Stomach (tissue), 9 donors: ENCODE data around the gene TSPAN10. TPM values are rescaled to one million over a fixed set of nuclear protein-coding genes. Genes with fewer than 3 reads are reported as not detected.
A peak's percentile ranks its signal among the peaks of the same experiment; 100 is the strongest.

Source experiments
- DNase-seq, 2 donors: peaks; one replicate each; pipeline versions ENCODE4 v3.0.0 to v3.0.0-alpha.2; 2013 to 2019
- H3K27ac ChIP-seq, 5 donors: fragments of 200-600 bp in 4 of 5; sonication (generic) in 4 of 5; one replicate each; pipeline ENCODE4 v1.5.1; 2013 to 2019; ENCODE audit warnings: mild to moderate bottlenecking in 1 of 5, moderate library complexity in 1 of 5
- H3K27me3 ChIP-seq, 3 donors: fragments of 200-600 bp; sonication (generic); one replicate each; pipeline ENCODE4 v1.5.1; 2017 to 2019; ENCODE audit warnings: mixed run types in 1 of 3
- H3K36me3 ChIP-seq, 4 donors: fragments of 200-600 bp; sonication (generic); 1 replicate in 3 of 4; 2 replicates in 1 of 4; pipeline ENCODE4 v1.5.1; 2016 to 2019
- H3K4me1 ChIP-seq, 4 donors: fragments of 200-600 bp; sonication (generic); one replicate each; pipeline ENCODE4 v1.5.1; 2016 to 2019
- H3K4me3 ChIP-seq, 4 donors: fragments of 200-600 bp; sonication (generic) in 3 of 4; one replicate each; pipeline ENCODE4 v1.5.1; 2016 to 2019; ENCODE audit warnings: mild to moderate bottlenecking in 1 of 4
- H3K9me3 ChIP-seq, 4 donors: fragments of 200-600 bp; sonication (generic); one replicate each; pipeline ENCODE4 v1.5.1; 2016 to 2019
- EP300 ChIP-seq: sonication (generic); formaldehyde crosslinking; IDR thresholded peaks from one replicate; pipeline ENCODE4 v1.6.1; 2017; ENCODE audit warnings: antibody characterized with exemption
- POLR2A ChIP-seq, 4 donors: fragments of 450-650 bp; IDR thresholded peaks; one replicate each; pipeline ENCODE4 v1.6.1; 2016; ENCODE audit warnings: antibody characterized with exemption in 4 of 4, control low read depth in 2 of 4, mild to moderate bottlenecking in 1 of 4, moderate library complexity in 1 of 4
- POLR2AphosphoS5 ChIP-seq, 3 donors: sonication (generic); formaldehyde crosslinking; IDR thresholded peaks; one replicate each; pipeline ENCODE4 v1.6.1; 2016; ENCODE audit warnings: antibody characterized with exemption in 3 of 3
- WGBS, 5 donors: extraction: QIAGEN DNeasy Blood & Tissue Kit in 3 of 5; methylation state at CpG; one replicate each; pipeline versions ENCODE4 v1.1.5 to v1.1.7; 2013 to 2018; 5-methylcytosine and 5-hydroxymethylcytosine counted together
- intact Hi-C: fragments of 100-400 bp; cut with DNase I; formaldehyde crosslinking; loops from one replicate; pipeline ENCODE4 v1.15.1; 2023; ENCODE audit warnings: low total_unique reads
- polyA plus RNA-seq, 3 donors: library from polyadenylated mRNA; stranded (reverse); fragments of 200-250 nt; gene quantifications; one replicate each; pipeline ENCODE4 v1.2.3, GENCODE V29; 2013
- total RNA-seq, 5 donors: library from RNA; depleted of rRNA; stranded (reverse); fragments of >200 nt; gene quantifications; one replicate each; pipeline versions ENCODE4 v1.1.0 to v1.2.3, GENCODE V29; 2014 to 2016
- TF ChIP-seq, protein P1 (sequence below), 7 experiments: fragments of 450-650 bp in 4 of 7; fragments of 200-600 bp in 3 of 7; sonication (generic) in 3 of 7; IDR thresholded peaks; one replicate each; pipeline ENCODE4 v1.5.1; 2016 to 2019; ENCODE audit warnings: antibody characterized with exemption in 7 of 7, control low read depth in 2 of 7, mild to moderate bottlenecking in 1 of 7
- donor health status: healthy with polysubstance abuse.
- donor health status: Bipolar disorder and iron deficiency.
- donor health status: healthy.

Gene TSPAN10
- total and polyA plus RNA-seq, 8 donors, result 1.1 to 1.5 (median 1.2) TPM; not detected in 5

GRCh38 chr17:81666092-81666341 lies 29.0 kb downstream of the TSPAN10 start:
- H3K27me3 ChIP-seq, result no peaks in the 10 kb centered on the region
- peaks cover 20 to 49% (median 36%) of the 10 kb centered on the region in 4 donors for H3K4me1 ChIP-seq
- TF ChIP-seq, protein P1, sequence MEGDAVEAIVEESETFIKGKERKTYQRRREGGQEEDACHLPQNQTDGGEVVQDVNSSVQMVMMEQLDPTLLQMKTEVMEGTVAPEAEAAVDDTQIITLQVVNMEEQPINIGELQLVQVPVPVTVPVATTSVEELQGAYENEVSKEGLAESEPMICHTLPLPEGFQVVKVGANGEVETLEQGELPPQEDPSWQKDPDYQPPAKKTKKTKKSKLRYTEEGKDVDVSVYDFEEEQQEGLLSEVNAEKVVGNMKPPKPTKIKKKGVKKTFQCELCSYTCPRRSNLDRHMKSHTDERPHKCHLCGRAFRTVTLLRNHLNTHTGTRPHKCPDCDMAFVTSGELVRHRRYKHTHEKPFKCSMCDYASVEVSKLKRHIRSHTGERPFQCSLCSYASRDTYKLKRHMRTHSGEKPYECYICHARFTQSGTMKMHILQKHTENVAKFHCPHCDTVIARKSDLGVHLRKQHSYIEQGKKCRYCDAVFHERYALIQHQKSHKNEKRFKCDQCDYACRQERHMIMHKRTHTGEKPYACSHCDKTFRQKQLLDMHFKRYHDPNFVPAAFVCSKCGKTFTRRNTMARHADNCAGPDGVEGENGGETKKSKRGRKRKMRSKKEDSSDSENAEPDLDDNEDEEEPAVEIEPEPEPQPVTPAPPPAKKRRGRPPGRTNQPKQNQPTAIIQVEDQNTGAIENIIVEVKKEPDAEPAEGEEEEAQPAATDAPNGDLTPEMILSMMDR (IDR thresholded peaks at IDR 0.05), result no peak
- no peak for TF ChIP-seq POLR2AphosphoS5 (IDR thresholded peaks at IDR 0.05)
- TF ChIP-seq POLR2A (IDR thresholded peaks at IDR 0.05), result no peak
- no peak for TF ChIP-seq EP300
- H3K27ac ChIP-seq, result peak overlapping the region; percentile 91 to 97 (median 91)
- DNase-seq, result no peak
- peaks cover 8 to 44% (median 39%) of the 10 kb centered on the region in 4 donors for H3K36me3 ChIP-seq
- intact Hi-C loops, result no loop called here
- peak overlapping the region; percentile 82 to 99 (median 91) for H3K4me3 ChIP-seq
- 0 to 1% (median 0%) methylated on average over 4 to 16 of the region's 16 CpGs for WGBS, 5 donors
- no peaks in the 10 kb centered on the region for H3K9me3 ChIP-seq

DNA sequence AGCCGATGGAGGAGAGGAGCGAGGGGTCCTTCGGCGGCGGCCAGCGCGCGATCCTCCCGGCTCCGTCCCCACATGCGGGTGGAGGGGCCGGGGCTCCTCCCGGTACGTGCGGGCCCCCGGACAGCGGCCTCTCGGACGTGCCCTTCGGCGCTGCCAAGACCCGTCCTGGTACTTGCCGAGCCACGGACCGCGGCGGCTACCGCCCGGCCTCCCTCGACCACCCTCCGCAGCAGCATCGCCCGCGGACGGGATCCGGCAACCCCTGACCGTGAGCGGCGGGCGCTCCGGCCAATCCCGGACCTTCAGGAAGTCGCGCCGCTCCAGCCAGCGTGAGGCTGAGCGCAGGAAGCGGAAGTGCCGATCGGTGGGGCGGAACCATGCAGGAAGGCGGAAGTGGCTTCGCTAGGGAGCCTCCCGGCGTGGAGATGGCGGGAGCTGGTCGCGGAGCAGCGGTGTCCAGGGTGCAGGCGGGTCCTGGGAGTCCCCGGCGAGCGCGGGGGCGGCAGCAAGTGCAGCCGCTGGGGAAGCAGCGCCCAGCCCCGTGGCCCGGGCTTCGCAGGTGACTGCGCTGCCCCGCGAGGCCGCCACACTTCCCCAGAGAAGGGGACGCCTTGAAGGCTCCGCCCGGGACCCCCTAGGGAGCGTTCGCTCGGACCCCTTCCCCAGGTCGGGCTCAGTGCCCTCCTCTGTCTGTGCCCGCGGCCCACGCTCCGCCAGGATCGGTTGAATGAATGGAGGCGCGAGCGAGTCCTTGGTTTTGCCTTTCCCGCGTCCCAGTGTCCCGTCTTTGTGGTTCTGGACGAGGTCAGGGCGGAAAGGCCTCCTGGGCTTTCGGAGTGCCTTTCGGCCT lies 29.6 kb downstream of the TSPAN10 start, which contains the start of the genes CCDC137 and OXLD1:
Gene CCDC137, plus strand, starts transcription at position 396 of the 850 bp plus-strand sequence. Its CDS starts 30 bp downstream, at position 426.
Gene OXLD1, minus strand, starts transcription at position 264 of the 850 bp plus-strand sequence. Its CDS starts 28 bp downstream, at position 236.
- intact Hi-C loops, result no loop called here

DNA sequence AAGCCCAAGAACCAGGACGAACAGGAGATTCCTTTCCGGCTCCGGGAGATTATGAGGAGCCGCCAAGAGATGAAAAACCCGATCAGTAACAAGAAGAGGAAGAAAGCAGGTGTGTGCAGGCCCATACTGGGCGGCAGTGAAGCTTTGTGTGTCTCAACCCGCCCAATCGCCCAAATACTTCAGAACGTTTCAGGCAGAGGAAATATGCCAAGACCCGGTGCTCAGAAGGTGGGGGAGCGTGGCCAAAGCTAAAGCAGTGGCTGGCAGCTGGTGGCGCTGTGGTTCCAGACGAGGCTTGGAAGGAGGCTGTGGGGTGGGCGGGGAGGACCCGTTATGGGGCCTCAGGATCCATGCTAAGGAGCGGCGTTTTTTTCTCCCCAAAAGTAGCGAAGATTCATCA lies 30.8 kb downstream of the TSPAN10 start:
- H3K27ac ChIP-seq, result peak overlapping the region in 1 of 5 donors; percentile 97
- intact Hi-C loops, result no loop called here
- WGBS, 5 donors, result 83 to 88% (median 85%) methylated on average over 18 of the region's 18 CpGs
- H3K36me3 ChIP-seq, result peaks cover 25 to 61% (median 57%) of the 10 kb centered on the region in 4 donors
- DNase-seq, result no peak
- H3K27me3 ChIP-seq, result no peaks in the 10 kb centered on the region
- H3K4me3 ChIP-seq, result peak overlapping the region in 3 of 4 donors; percentile 82 to 99 (median 98)
- H3K4me1 ChIP-seq, result peaks cover 20 to 49% (median 35%) of the 10 kb centered on the region in 4 donors
- no peaks in the 10 kb centered on the region for H3K9me3 ChIP-seq
- TF ChIP-seq EP300 (no peak), POLR2A (IDR thresholded peaks at IDR 0.05) (no peak), POLR2AphosphoS5 (IDR thresholded peaks at IDR 0.05) (no peak)
- TF ChIP-seq, protein P1 (IDR thresholded peaks at IDR 0.05), result no peak

More for the DNA sequence above, 29.6 kb downstream of the TSPAN10 start, which contains the start of the genes CCDC137 and OXLD1:
- WGBS, 5 donors, result 0 to 1% (median 0%) methylated on average over 48 to 96 of the region's 96 CpGs
- peak; percentile 88 to 99 (median 93) for TF ChIP-seq POLR2AphosphoS5 (IDR thresholded peaks at IDR 0.05)
- TF ChIP-seq, protein P1 (IDR thresholded peaks at IDR 0.05), result no peak
- no peak for TF ChIP-seq EP300
- peak in 2 of 4 donors; percentile 37 to 82 for TF ChIP-seq POLR2A (IDR thresholded peaks at IDR 0.05)
- peaks cover 13 to 49% (median 45%) of the 10 kb centered on the region in 4 donors for H3K36me3 ChIP-seq
- H3K27me3 ChIP-seq, result no peaks in the 10 kb centered on the region
- H3K27ac ChIP-seq, result peak within 1 kb of the TSS; percentile 91 to 97 (median 91)
- H3K4me3 ChIP-seq, result peak within 1 kb of the TSS; percentile 82 to 99 (median 91)
- peak; percentile 98 to 99 for DNase-seq
- H3K4me1 ChIP-seq, result peaks cover 20 to 49% (median 35%) of the 10 kb centered on the region in 4 donors
- no peaks in the 10 kb centered on the region for H3K9me3 ChIP-seq

- H3K9me3 ChIP-seq, result no peaks in the 10 kb centered on the region
- H3K36me3 ChIP-seq, result peaks cover 33 to 73% (median 65%) of the 10 kb centered on the region in 4 donors
- intact Hi-C loops, result no loop called here
- H3K4me1 ChIP-seq, result peaks cover 7 to 22% (median 13%) of the 10 kb centered on the region in 4 donors
- WGBS, 5 donors, result 79 to 89% (median 88%) methylated on average over 16 to 18 of the region's 18 CpGs
- no peak overlapping the region for H3K4me3 ChIP-seq
- H3K27me3 ChIP-seq, result no peaks in the 10 kb centered on the region
- no peak overlapping the region for H3K27ac ChIP-seq
- no peak for DNase-seq
- TF ChIP-seq, protein P1 (IDR thresholded peaks at IDR 0.05), result no peak
- TF ChIP-seq POLR2AphosphoS5 (IDR thresholded peaks at IDR 0.05) (no peak), EP300 (no peak), POLR2A (IDR thresholded peaks at IDR 0.05) (no peak)
These were observed 35.5 kb downstream of the TSPAN10 start for GRCh38 chr17:81672504-81672903.
